PC-3 (cell line): ENCODE results near the gene GP1BA.

ENCODE experiments used
- EZH2 ChIP-seq: fragments of 300-600 bp; sonication (generic); IDR thresholded peaks from one replicate; pipeline ENCODE4 v1.6.1; 2017; ENCODE audit warnings: antibody characterized with exemption, mild to moderate bottlenecking, low read length; ENCODE audit not compliant: unreplicated experiment
- EZH2phosphoT487 ChIP-seq: fragments of 300-600 bp; sonication (generic); IDR thresholded peaks from 2 replicates; pipeline ENCODE4 v1.6.1; 2018; ENCODE audit warnings: mild to moderate bottlenecking, antibody characterized with exemption, low read length, borderline replicate concordance
- TF ChIP-seq, protein P1 (sequence below): fragments of 300-600 bp; sonication (generic); conservative IDR thresholded peaks from 2 replicates; pipeline ENCODE4 v1.5.1; 2017; ENCODE audit warnings: antibody characterized with exemption, low read depth, mild to moderate bottlenecking, low read length

DNA sequence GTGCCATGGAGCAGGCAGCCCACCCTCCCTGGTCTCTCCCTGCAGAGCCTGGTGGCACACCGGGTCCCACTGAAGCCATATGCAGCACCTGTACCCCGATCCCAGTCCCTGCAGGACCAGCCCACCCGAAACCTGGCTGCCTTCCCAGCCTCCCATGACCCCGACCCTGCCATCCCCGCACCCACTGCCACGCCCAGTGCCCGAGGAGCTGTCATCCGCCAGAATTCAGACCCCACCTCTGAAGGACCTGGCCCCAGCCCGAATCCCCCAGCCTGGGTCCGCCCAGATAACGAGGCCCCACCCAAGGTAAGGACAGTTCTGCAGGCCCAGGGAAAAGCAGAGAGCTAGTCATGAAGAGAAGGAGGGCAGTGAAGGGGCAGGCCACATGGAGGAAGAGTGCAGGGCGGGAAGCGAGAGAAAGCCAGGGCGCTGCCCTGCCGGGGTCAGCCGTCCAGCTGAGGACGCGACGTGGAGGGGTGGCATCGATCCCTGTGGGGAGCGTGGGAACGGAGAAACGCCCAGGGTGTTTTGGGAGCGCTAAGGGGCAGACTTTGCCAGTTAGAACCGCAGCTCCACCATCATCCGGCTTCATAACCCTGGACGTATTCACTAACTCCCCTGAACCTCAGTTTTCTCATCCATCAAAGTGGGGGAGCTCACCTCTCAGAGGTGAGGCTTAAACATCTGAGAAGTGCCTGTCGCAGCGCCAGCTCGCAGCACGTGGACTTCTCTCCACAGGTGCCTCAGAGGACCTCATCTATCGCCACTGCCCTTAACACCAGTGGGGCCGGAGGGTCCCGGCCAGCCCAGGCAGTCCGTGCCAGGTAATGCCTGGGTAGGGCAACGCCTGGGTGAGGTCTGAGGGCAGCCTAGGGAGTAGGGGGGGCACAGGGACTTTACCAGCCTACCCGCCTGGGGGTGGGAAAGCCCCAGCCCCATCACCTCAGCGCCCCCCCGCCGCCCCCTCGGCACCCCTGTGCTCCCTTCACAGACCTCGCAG, 40.4 kb upstream of the GP1BA start:
- TF ChIP-seq, protein P1, sequence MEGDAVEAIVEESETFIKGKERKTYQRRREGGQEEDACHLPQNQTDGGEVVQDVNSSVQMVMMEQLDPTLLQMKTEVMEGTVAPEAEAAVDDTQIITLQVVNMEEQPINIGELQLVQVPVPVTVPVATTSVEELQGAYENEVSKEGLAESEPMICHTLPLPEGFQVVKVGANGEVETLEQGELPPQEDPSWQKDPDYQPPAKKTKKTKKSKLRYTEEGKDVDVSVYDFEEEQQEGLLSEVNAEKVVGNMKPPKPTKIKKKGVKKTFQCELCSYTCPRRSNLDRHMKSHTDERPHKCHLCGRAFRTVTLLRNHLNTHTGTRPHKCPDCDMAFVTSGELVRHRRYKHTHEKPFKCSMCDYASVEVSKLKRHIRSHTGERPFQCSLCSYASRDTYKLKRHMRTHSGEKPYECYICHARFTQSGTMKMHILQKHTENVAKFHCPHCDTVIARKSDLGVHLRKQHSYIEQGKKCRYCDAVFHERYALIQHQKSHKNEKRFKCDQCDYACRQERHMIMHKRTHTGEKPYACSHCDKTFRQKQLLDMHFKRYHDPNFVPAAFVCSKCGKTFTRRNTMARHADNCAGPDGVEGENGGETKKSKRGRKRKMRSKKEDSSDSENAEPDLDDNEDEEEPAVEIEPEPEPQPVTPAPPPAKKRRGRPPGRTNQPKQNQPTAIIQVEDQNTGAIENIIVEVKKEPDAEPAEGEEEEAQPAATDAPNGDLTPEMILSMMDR = no peak
- TF ChIP-seq EZH2 (no peak), EZH2phosphoT487 (no peak)
